GM19351 (cell line): ENCODE measurements around the gene CUL3.
A peak's percentile ranks its signal among the peaks of the same experiment; 100 is the strongest.
"Not testable (repeated sequence)": the region's sequence is repeated elsewhere in the genome, so short reads cannot be mapped to it uniquely, and the experiment has no call there.

Source experiments
- ATAC-seq: cut with Tn5 transposase; IDR thresholded peaks from one replicate; pipeline ENCODE4 v1.9.1; 2021; ENCODE audit warnings: mild to moderate bottlenecking, moderate library complexity; ENCODE audit not compliant: unreplicated experiment

Gene CUL3

GRCh38 chr2:224485081-224486014 is 99.8 kb downstream of the CUL3 start:
- not testable (repeated sequence) for ATAC-seq

- ATAC-seq = no peak
Measured at GRCh38 chr2:224479826-224480225, 105.3 kb downstream of the CUL3 start.

GRCh38 chr2:224472827-224473226 is 112.3 kb downstream of the CUL3 start:
- no peak for ATAC-seq

- ATAC-seq = no peak
Measured at GRCh38 chr2:224472137-224472536, 113.0 kb downstream of the CUL3 start.

- no peak for ATAC-seq
Measured at GRCh38 chr2:224469374-224469964, 115.7 kb downstream of the CUL3 start.

GRCh38 chr2:224466304-224466895 is 118.8 kb downstream of the CUL3 start:
- ATAC-seq = no peak

GRCh38 chr2:224461391-224461790 is 123.8 kb downstream of the CUL3 start:
- no peak for ATAC-seq

GRCh38 chr2:224457408-224458096 is 127.6 kb downstream of the CUL3 start:
- ATAC-seq = no peak

GRCh38 chr2:224453892-224454291 is 131.3 kb downstream of the CUL3 start:
- ATAC-seq = no peak

- peak; percentile 60 for ATAC-seq
Measured at GRCh38 chr2:224449212-224450147, 135.7 kb downstream of the CUL3 start.

GRCh38 chr2:224448236-224448635 is 136.9 kb downstream of the CUL3 start:
- no peak for ATAC-seq

GRCh38 chr2:224444783-224445182 is 140.4 kb downstream of the CUL3 start:
- ATAC-seq = no peak

- no peak for ATAC-seq
Measured at GRCh38 chr2:224444021-224444420, 141.1 kb downstream of the CUL3 start.

GRCh38 chr2:224442071-224442967 is 142.8 kb downstream of the CUL3 start:
- no peak for ATAC-seq

- ATAC-seq = no peak
Measured at GRCh38 chr2:224440988-224441387, 144.2 kb downstream of the CUL3 start.

- ATAC-seq = no peak
Measured at GRCh38 chr2:224438726-224439125, 146.4 kb downstream of the CUL3 start.

- ATAC-seq = no peak
Measured at GRCh38 chr2:224436634-224437033, 148.5 kb downstream of the CUL3 start.

- ATAC-seq = no peak
Measured at GRCh38 chr2:224434618-224435017, 150.5 kb downstream of the CUL3 start.

GRCh38 chr2:224433442-224433841 is 151.7 kb downstream of the CUL3 start:
- no peak for ATAC-seq
